HG02981 (cell line): ENCODE results near the gene LRRK1.
"Not testable (repeated sequence)": the region's sequence is repeated elsewhere in the genome, so short reads cannot be mapped to it uniquely, and the experiment has no call there.

ENCODE experiments used
- ATAC-seq: cut with Tn5 transposase; IDR thresholded peaks from one replicate; pipeline ENCODE4 v1.9.1; 2021; ENCODE audit warnings: mild to moderate bottlenecking, moderate library complexity; ENCODE audit not compliant: unreplicated experiment

Gene LRRK1

DNA sequence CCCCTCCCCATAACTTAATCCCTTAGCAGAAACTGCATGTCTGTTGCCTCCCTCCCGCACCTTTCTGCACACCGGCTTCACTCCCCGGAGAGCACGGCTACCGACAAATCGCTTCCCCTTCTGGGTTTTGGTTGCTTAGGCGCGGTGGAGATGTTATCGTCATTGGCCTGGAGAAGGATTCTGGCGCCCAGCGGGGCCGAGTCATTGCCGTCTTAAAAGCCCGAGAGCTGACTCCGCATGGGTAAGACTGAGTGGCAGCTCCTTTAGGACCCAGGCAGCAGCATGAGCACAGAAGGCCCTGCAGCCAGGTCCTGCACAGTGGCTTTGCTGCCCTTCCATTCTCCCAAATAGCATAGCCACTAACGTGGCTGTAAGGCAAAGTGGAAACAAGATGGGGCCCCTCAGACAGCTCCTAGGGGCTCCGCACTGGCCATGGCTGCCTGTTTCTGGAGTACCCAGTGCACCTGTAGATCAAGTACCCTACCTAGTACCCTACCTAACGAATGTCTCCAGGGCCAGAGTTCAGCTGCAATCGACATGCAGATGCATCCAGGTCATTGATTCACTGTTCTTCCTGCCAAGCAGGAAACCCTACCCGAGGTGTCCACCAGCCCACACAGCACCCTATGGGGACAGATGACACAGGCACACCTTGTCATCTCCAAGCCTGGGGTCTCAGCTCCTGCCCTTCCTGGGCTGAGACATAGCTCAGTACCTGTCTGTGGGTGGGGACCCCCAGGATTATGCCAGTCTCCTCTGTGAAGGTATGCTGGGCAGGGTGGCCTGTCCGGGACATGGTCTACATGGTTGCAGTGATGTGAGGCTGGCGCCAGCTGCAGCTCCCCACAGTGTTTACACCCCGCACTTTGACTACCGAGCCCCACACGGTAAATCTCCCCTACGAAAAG, 147.6 kb downstream of the LRRK1 start:
- ATAC-seq, result no peak

DNA sequence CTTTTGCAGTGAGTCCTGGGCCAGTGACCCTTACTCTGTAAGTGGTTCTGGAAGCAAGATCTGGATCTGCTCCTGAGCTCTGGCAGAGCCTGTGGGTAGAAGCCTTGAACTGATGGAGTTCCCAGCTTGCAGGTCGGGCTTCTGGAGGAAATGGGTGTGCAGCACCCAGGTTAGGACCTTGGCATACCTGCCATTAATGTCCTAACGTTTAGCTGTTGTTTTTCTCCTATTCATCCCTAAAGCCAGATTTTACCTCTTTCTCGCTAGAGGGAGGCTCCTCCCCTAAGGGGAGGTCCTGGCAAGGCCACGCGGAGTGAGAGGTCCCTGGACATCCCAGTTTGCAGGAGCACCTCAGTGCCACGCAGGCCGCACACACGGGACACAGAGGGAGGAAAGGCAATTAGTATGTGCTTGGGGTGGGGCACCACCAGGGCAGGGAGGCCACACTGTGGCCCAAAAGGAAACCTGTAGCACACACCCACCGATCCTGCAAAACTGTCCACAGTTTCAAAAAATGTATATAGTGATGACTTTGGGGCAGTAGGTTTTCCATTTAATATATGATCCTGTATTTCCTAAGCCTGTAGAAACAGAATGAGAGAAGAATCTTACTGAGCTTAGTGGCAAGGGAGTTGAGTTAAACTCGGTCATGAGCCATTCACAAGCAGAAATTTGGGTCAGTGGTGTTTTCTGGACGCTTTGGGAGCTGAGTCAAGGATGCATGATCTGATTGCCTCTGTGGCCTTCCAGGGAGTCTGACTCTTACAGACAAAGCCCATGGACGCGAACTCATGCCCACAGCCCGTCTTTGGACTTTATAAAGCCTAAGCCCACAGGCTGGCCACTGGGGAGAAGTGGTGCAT, 148.7 kb downstream of the LRRK1 start:
- no peak for ATAC-seq

DNA sequence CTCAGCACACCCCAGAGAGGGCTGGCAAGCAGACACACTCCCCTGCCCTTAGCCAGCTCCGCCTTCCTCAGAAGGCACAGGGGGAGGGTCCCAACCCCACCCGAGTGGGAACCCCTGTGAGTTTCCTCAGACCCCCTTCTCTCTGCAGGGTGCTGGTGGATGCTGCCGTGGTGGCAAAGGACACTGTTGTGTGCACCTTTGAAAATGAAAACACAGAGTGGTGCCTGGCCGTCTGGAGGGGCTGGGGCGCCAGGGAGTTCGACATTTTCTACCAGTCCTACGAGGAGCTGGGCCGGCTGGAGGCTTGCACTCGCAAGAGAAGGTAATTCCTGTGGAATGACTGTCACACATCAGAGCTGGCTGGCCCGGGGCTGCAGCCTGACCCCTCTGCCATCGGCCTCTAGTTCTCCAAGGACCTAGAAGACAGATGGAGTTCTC, 149.4 kb downstream of the LRRK1 start:
- no peak for ATAC-seq

DNA sequence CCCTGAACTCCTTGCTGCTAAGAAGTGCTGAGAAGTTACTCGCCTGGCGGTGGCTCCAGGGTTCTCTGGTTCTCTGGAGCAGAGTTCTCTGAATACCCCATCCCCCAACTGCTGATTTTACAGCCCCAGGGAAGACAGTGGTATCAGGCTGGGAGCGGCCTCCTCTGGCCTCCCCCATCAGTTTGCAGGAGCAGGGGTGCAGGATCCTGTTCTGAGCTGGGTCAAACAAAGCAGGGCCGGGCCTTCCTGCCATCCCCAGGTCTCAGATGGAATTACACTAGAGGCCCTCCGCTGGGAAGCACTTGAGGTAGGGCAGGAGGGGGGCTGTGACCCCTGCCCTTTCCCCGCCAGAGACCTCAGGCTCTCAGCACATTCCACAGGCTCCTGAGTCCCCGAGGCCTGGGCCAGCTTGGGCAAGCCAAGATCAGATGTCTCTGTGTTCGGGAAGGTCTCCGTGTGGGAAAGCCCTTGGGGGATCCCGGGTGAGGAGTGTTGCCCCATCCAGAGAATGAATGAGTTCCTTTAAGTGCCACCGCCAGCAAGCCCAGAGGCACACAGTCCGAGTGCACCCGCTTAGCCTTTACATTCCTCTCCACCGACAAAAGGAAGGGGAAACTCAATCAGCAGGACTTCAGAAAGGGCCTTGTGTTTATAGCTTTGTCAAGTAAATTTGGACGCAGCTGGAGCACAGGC, 149.9 kb downstream of the LRRK1 start:
- ATAC-seq, result no peak

DNA sequence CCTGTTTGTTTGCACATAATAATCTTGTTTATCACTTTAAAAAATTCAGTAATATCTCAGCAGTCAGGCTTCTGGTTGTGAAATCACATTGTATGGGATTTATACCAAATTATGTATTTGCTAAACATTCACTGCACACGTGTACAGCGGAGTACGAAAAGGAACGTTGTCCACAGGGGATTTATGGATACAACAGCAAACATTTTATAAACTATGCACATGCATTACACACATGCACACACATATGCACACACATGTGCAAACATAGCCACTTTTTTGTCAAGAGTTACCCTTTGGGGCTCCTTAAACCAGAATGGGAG, 150.5 kb downstream of the LRRK1 start:
- no peak for ATAC-seq

DNA sequence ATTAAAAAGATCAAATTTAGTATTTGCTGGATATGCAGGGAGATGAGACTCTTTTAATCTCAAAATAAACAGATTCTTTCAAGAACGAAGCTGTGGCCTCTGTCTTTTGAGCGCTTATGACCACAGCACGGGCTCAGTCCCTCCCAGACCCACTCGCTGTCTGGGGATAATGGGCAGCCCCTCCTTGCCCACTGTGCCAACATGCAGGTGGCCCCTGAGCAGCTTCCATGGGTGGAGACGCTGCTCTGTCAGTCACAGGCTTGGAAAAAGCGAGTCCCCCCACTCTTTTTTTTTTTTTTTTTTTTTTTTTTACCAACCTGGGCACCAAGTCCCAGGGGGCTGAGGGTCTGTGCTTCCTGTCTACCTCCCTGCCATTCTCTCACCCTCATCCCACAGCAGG, 150.9 kb downstream of the LRRK1 start:
- no peak for ATAC-seq

DNA sequence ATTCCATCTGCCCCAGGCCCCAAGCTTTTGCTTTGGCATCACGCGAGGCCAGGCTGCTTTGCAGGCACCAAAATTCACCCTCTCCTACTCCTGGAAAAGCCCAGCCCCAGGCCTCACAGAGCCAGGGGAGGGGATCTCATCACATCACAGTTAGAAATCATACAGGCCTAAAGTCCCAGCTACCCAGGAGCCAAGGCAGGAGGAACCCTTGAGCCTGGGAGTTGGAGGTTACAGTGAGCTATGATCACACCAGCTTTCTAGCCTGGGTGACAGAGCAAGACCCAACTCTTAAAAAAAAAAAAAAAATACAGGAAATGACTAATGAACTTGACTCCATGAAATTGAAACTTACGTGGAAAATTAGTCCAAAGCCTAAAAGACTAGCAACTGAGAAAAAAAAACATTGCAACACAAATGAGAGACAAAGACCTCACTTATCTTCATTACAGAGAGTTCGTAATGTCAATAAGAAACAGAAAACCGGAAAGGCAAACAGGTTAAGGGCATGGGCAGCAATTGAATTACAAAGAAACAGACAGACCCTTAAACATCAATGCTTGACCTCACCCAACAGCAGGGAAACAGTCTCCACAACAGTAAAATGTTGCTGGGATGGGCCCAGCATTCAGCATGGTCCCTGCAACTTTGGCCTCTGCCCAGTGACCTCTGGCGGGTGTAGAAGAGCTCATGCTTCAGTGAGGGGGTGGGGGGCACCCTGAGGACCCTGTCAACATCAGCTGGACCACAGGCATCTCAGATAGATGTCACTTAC, 151.5 kb downstream of the LRRK1 start:
- ATAC-seq, result no peak

DNA sequence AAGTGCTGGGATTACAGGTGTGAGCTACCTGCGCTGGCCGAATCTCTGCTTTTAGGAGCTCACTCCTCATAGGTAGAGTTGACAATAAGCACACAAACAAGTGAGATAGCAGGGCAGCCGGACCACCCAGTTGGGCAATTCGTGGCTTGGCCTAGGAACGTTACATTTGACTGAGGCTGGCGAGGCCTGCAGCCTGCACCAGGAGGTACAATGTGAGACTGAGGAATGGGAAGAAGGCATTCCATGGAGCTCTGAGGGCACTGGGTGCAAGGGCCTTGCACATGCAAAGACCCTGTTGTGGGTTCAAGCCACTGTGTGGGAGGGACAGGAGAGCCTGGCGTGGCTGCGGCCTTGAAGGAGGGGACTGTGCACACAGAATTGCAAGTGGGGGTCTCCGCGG, 152.5 kb downstream of the LRRK1 start:
- ATAC-seq, result no peak

DNA sequence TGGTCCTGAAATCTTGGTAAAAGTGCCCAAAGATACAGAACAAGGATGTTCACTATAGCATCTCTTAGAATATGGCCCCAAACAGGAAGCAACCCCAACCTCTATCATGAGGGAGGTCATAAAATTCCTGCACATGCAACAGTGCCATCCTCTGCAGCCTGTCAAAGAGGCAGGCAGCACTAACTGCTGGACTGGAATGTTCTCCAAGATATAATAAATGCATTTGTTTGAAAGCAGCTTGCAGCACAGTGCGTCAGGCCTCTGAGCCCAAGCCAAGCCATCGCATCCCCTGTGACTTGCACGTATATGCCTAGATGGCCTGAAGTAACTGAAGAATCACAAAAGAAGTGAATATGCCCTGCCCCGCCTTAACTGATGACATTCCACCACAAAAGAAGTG, 153.1 kb downstream of the LRRK1 start:
- not testable (repeated sequence) for ATAC-seq

DNA sequence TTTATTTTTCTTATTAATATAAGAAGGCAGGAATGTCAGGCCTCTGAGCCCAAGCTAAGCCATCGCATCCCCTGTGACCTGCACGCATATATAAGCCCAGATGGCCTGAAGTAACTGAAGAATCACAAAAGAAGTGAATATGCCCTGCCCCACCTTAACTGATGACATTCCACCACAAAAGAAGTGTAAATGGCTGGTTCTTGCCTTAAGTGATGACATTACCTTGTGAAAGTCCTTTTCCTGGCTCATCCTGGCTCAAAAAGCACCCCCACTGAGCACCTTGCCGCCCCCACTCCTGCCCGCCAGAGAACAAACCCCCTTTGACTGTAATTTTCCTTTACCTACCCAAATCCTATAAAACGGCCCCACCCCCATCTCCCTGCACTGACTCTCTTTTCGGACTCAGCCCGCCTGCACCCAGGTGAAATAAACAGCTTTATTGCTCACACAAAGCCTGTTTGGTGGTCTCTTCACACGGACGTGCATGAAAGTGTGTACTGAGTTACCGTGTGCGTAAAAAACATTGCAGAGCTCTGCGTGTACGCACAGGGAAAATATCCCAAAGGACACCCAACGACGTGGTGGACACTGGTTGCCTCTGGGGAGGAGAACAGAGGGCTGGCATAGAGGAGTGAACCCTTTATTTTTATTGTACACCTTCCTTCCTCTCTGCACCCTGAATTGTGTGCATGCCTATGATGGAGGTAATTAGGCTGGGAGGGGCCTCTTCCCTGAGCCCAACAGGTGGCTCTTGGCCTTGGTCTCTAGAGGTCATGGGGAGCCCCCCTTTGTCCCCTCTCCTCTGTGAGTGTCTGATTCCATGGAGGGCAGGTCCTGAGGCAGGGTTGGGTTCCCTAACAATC, 158.9 kb downstream of the LRRK1 start:
- not testable (repeated sequence) for ATAC-seq

DNA sequence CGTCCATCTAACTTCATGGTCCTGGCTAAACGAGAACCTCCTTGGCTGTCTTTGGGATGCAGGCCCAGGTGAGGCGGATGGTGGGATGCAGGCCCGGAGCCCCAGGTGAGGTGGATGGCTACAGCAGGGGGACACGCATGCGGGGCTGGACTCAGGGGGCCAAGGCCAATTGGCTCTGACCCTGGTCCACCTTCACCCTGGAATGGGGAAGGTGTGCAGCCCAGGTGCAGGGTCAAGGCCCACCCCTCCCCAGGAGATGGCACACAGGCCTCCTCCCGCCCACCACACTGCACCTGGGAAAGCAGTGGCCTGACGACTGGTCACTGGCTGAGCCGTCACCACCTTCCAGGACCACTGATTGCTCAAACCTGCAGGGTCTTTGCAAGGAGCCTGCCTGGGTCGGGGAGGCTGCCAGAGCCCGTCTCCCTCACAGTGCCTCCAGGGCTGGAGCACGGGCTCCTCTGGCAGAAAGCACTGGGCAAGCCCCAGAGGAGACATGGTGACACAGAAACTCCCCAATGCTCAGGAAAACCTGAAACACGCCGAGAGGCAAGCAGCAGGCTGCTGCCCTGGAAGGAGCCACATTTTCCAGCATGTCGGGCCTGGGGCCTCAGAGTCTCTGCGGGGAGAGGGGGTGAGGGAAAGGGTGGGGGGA, 159.6 kb downstream of the LRRK1 start:
- no peak for ATAC-seq

DNA sequence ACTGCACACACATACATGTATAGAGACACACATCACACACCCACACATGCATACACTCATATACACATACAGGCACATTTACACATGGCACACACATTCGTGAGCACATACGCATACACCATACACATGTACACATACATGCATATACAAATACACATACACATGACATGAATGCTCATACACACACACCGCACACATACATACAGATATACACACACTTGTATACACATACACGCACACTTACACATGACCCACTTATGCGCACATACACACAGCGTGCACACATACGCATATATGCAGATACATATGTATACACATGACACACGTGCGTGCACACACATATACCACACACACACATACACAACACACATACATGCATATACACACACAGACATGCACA, 162.7 kb downstream of the LRRK1 start:
- ATAC-seq, result no peak

DNA sequence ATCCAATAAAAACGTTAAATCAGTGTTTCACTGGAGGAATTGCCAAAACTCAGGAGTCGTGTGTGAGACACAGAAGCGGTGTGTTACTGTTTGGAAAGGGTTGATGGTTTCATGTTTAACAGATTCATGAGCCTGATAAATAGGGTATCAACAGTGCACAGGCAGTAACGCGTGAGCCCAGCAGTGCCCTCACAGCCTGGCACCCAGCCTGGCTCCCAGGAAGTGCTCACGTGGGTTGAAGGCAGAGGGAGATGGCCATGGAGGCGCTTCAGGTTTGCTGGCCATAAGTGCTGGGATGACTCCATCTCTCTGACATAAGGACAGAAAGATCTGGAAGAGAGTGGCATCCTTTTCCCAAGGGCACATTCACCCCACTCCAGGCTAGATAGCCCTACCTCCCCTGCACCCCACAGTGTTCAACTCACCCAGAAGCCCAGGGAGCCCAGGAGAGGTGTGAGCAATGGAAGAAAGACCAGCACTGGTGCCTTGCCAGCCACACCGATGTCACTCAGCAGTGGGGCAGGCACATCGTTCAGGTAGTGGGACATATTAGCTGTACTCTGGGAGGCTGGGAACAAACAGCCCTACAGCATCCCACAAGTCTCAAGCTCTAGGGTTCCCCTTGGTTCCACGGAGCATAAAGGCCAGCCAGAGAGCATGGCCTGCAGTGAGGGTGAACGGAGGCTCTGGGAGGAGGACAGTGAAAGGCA, 164.3 kb downstream of the LRRK1 start:
- no peak for ATAC-seq

DNA sequence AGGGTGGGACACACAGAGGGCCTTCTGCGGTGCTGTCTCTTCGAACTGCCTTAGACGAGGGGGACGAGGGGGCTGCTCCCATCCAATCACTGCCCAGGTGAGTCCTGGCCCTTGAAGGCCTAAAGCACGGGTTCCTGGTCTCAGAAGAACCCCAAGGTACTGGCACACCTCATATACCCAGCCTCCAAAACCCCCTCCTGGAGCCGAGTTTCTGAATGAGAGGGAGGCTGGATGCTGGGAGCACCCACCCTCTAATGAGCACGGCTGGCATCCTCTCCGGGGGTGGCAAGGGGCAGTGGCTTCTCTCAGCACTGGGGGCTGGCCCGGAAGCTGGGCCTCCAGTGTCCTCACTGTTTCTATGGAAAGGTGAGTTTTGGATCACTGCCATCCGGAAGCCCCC, 165.6 kb downstream of the LRRK1 start:
- ATAC-seq, result no peak

DNA sequence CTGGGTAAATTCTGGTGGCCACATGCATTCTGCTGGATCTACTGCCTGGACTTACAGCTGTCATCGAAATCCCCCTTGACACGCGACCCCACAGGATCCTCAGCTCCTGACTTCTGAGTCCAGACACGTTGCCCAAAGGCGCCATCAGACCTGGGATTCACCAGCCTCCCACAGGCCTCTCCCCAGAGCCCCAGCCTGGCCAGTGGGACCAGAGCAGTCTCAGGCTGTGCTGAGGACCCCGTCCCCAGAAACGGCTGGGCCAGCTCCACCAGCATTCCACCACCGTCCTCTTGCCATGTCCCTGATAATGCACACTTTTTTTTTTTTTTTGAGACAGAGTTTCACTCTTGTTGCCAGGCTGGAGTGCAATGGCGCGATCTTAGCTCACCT, 166.1 kb downstream of the LRRK1 start:
- ATAC-seq, result no peak

DNA sequence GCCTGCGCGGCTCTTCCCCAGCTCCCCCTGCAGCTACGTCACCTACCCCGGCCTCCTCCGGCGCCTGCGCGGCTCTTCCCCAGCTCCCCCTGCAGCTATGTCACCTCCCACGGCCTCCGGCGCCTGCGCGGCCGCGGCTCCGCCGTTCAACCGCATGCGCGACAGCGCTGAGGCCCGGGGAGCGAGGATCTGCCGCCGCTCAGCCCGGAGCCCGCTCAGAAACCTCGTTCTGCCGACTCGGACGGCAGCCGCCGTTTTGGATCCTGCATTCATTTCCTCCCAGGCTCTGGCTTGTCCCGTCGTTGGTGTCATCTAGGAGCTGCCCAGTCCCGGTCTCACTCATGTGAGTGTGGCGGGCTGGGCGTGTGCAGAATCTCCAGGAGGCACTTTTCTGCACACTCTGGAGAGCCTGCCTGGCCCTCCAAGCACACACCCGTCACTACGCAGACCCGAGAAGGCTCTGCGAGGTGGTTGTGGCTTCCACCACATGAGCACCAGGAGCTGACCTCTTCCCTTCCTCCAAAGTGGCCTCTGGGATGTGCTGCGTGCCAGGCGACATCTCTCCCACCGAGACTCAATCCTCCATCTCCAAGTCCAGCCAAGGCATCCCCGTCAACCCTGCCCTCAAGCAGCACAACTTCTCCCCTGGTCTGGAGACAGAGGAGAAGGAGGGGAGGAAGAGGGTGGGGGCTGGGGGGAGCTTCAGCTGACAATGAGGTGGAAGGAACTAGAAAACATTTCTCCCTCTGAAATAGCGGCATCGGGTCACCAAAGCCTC, 167.4 kb downstream of the LRRK1 start:
- no peak for ATAC-seq

DNA sequence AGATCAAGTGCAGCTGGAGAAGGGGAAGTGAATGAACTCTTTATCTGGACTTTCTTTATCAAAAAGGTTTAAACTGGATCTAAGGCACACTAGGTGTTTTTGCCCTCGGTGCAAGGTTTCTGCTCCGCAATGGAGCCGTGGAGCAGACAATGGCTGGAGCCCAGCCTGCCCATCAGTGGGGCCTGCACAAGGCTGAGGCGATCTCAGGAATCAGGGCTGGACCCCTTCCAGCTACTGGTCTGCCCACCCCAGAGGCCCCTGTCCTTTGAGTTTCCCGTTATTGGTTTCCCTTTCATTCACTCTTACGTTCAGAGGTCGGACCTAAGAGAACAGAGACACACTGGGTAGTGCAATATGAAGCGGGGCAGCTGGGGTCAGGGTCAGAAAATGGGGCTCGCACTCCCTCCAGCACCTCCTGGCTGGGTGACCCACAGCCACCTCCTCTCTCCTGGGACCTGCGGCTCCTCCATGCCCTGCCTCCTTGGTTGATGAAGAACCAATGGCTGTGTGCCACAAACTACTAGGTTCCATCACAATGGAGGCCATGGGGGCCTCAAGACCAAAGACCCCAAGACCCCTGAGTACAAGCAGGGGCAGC, 168.1 kb downstream of the LRRK1 start:
- ATAC-seq, result no peak

DNA sequence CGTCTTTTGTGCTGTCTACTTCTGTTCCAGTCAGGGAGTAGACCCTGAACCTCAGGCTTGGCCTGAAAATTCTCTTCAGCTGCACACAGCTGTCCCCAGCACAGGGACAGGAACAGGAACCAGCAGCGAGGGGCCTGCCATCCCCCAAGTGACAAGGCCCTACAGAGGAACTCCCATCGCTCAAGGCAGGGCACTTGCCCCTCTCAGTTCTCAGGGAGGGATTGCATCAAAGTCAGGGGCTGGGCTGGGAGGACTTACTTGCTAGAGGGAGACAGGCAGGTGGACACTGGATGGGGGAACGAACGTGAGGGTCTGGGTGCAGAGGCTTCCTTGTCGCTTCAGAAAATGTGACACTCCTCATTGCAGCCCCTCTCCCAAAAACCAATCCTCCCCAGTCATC, 169.1 kb downstream of the LRRK1 start:
- ATAC-seq, result no peak
